HEK293T (cell line): ENCODE data around the gene MFAP3.

Experiments
- CTCF ChIA-PET: fragments of 350-600 bp; formaldehyde crosslinking; extraction: SDS; loops from one replicate; lab custom pipeline; 2021; ENCODE audit warnings: antibody characterized with exemption, inconsistent platforms; lab: Yijun Ruan, JAX
- POLR2A ChIA-PET: fragments of 350-600 bp; formaldehyde crosslinking; extraction: SDS; loops from one replicate; lab custom pipeline; 2020; ENCODE audit warnings: antibody characterized with exemption, inconsistent platforms; lab: Yijun Ruan, JAX
- DNase-seq: peaks from one replicate; pipeline ENCODE4 v3.0.0; 2012; ENCODE audit warnings: mixed read lengths; ENCODE audit errors: extremely low spot score
- ARNT ChIP-seq: fragments of 450-650 bp; IDR thresholded peaks from 2 replicates; pipeline ENCODE4 v1.6.1; 2017; ENCODE audit warnings: mild to moderate bottlenecking
- BHLHE40 ChIP-seq: fragments of 450-650 bp; IDR thresholded peaks from 2 replicates; pipeline ENCODE4 v1.6.1; 2016; ENCODE audit warnings: mild to moderate bottlenecking, moderate library complexity, borderline replicate concordance
- CTBP1 ChIP-seq: fragments of 450-650 bp; IDR thresholded peaks from 2 replicates; pipeline ENCODE4 v1.6.1; 2016; ENCODE audit warnings: borderline replicate concordance
- ELF4 ChIP-seq: fragments of 450-650 bp; IDR thresholded peaks from 2 replicates; pipeline ENCODE4 v1.6.1; 2017; ENCODE audit warnings: antibody characterized with exemption
- FOXA1 ChIP-seq: fragments of 450-650 bp; IDR thresholded peaks from 2 replicates; pipeline ENCODE4 v1.6.1; 2016; ENCODE audit warnings: mild to moderate bottlenecking
- FOXK2 ChIP-seq: fragments of 450-650 bp; IDR thresholded peaks from 2 replicates; pipeline ENCODE4 v1.6.1; 2016; ENCODE audit warnings: mild to moderate bottlenecking
- FOXM1 ChIP-seq: fragments of 450-650 bp; IDR thresholded peaks from 2 replicates; pipeline ENCODE4 v1.6.1; 2017; ENCODE audit warnings: mild to moderate bottlenecking, borderline replicate concordance
- HDGF ChIP-seq: fragments of 450-650 bp; IDR thresholded peaks from 2 replicates; pipeline ENCODE4 v1.6.1; 2017; ENCODE audit warnings: antibody characterized with exemption, borderline replicate concordance
- L3MBTL2 ChIP-seq: fragments of 450-650 bp; conservative IDR thresholded peaks from 2 replicates; pipeline ENCODE4 v1.6.1; 2016; ENCODE audit warnings: mild to moderate bottlenecking
- LEF1 ChIP-seq: fragments of 450-650 bp; IDR thresholded peaks from 2 replicates; pipeline ENCODE4 v1.6.1; 2017; ENCODE audit warnings: mild to moderate bottlenecking, borderline replicate concordance
- NFRKB ChIP-seq: fragments of 450-650 bp; IDR thresholded peaks from 2 replicates; pipeline ENCODE4 v1.6.1; 2016; ENCODE audit warnings: mild to moderate bottlenecking, moderate library complexity
- SP1 ChIP-seq: fragments of 450-650 bp; IDR thresholded peaks from 2 replicates; pipeline ENCODE4 v1.6.1; 2017
- SUZ12 ChIP-seq: fragments of 450-650 bp; IDR thresholded peaks from 2 replicates; pipeline ENCODE4 v1.6.1; 2016; ENCODE audit warnings: mild to moderate bottlenecking
- TARDBP ChIP-seq: fragments of 450-650 bp; IDR thresholded peaks from 2 replicates; pipeline ENCODE4 v1.6.1; 2016
- ZNF384 ChIP-seq: fragments of 450-650 bp; IDR thresholded peaks from 2 replicates; pipeline ENCODE4 v1.6.1; 2016
- TF ChIP-seq, protein P1 (sequence below): fragments of 450-650 bp; IDR thresholded peaks from 2 replicates; pipeline ENCODE4 v1.6.1; 2016

Gene MFAP3

DNA sequence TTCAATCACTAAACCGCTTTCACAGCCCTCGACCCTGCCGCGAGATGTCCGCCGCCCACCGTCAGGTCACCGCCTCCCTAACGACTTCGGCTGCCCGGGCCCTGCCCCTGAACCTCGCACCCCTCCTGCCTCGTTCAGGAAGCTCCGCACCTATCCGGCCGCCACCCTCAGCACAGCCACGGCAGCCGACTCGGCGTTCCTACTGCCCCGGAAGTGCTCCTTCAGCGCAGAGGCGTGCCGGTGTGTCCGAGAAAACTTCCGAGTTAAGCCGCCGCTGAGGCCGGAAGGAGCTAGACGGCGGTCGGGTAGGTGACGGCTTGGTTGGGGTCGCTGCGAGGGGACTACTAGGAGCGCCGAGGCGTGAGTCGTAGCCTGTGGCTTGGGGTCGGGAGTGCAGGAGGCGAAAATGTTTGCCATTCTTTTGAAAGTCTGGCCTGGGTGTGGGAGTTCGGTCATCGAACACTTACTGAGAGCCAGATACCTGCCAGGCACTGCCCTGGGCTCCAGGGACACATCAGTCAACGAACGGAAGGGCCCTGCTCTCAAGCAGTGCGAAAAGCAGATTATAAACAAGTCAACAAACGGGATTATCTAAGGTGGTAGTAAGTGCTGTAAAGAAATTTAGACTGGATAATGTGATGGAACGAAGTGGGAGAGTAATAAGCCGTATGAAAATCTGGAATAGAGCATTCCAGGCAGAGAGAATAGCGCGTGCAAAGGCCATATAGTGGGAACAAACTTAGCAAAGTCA is at the start of gene MFAP3, which contains the start of gene FAM114A2:
MFAP3 (plus strand) TSS at position 261 of the 751 bp plus-strand sequence. CDS start 10,756 bp downstream, outside the sequence.
FAM114A2 (minus strand) TSS at position 204 of the 751 bp plus-strand sequence. CDS start 3,957 bp downstream, outside the sequence.
- ChIA-PET CTCF (interaction anchor here (0.8 kb wide), 1 partner anchor 118 kb away, joined by 3 read pairs; no protein-coding TSS in a partner anchor), POLR2A (interaction anchor here (0.9 to 1.9 kb wide), 22 partner anchors 9 to 445 kb away, joined by 3 to 22 read pairs (median 5); partner anchors contain the start of genes GALNT10 and SAP30L)
- peak; percentile 93 for DNase-seq
- TF ChIP-seq L3MBTL2: peak; percentile 89
- no peak for TF ChIP-seq ARNT

DNA sequence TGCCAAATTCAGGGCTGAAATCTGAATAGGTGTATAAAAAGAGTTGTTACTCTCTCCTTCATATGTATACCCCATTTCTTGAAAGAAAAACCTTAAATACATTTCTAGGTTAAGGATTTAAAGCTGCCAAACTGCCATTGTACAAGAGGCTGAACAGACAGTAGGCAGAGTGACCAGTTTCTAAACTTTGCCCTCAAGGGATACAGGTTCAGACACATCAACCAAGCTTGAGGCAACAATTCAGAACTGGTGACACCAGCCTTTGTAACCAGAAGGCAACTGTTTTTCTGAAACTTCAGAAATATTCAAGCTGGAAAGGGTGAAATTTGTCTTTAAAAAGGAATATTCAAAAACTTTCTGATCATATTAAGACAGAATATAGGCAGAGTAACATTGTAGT is 47.6 kb upstream of the MFAP3 start:
- no peak for DNase-seq
- ChIA-PET CTCF (no interaction called here), POLR2A (no interaction called here)

DNA sequence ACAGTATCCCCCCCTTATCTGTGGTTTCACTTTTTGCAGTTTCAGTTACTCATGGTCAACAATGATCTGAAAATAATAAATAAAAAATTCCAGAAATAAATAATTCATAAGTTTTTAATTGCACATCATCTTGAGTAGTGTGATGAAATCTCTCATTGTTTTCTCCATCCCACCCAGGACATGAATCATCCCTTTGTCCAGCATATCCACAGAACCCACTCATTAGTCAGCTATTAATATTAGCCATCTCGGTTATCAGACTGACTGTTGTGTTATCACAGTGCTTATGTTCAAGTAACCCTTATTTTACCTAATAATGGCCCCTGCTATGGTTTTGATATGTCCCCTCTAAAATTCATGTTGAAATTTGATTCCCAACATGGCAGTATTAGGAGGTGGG is 40.8 kb upstream of the MFAP3 start:
- CTCF ChIA-PET: no interaction called here
- POLR2A ChIA-PET: no interaction called here
- DNase-seq: no peak
- no peak for TF ChIP-seq ARNT
- no peak for TF ChIP-seq ELF4
- no peak for TF ChIP-seq BHLHE40
- TF ChIP-seq LEF1: no peak
- TF ChIP-seq FOXK2: no peak
- no peak for TF ChIP-seq FOXA1
- TF ChIP-seq CTBP1: no peak

More for the DNA sequence above, 47.6 kb upstream of the MFAP3 start:
- TF ChIP-seq SUZ12 (no peak), SP1 (no peak), BHLHE40 (no peak), CTBP1 (no peak), L3MBTL2 (no peak), FOXA1 (no peak), ARNT (no peak), NFRKB (no peak), TARDBP (no peak), LEF1 (no peak), FOXK2 (no peak), ZNF384 (no peak), HDGF (no peak), FOXM1 (no peak), ELF4 (no peak)
- TF ChIP-seq, protein P1, sequence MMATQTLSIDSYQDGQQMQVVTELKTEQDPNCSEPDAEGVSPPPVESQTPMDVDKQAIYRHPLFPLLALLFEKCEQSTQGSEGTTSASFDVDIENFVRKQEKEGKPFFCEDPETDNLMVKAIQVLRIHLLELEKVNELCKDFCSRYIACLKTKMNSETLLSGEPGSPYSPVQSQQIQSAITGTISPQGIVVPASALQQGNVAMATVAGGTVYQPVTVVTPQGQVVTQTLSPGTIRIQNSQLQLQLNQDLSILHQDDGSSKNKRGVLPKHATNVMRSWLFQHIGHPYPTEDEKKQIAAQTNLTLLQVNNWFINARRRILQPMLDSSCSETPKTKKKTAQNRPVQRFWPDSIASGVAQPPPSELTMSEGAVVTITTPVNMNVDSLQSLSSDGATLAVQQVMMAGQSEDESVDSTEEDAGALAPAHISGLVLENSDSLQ: no peak

DNA sequence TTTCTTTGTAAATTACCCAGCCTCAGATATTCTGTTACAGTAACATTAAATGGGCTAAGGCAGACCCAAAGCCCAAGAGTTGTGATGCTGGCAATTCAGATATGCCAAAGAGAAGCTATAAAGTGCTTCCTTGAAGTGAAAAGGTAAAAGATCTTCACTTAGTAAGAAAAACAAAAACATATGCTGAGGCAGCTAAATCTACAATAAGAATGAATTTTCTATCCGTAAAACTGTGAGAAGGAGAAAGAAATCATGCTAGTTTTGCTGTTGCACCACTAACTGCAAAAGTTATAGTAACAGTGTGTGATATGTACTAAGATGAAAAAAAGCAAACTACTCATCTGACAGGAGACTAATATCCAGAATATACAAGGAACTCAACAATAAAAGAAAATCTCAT is 40.0 kb upstream of the MFAP3 start:
- ChIA-PET CTCF (no interaction called here), POLR2A (no interaction called here)
- DNase-seq: no peak
- TF ChIP-seq FOXA1: no peak
- TF ChIP-seq NFRKB: no peak
- no peak for TF ChIP-seq CTBP1
- TF ChIP-seq, protein P1: no peak
- TF ChIP-seq ZNF384: no peak
- no peak for TF ChIP-seq L3MBTL2
- TF ChIP-seq SUZ12: no peak
- no peak for TF ChIP-seq ARNT
- TF ChIP-seq BHLHE40: no peak
- no peak for TF ChIP-seq TARDBP
- TF ChIP-seq ELF4: no peak
- TF ChIP-seq FOXK2: no peak
- no peak for TF ChIP-seq SP1
- no peak for TF ChIP-seq LEF1
- no peak for TF ChIP-seq FOXM1
- no peak for TF ChIP-seq HDGF

DNA sequence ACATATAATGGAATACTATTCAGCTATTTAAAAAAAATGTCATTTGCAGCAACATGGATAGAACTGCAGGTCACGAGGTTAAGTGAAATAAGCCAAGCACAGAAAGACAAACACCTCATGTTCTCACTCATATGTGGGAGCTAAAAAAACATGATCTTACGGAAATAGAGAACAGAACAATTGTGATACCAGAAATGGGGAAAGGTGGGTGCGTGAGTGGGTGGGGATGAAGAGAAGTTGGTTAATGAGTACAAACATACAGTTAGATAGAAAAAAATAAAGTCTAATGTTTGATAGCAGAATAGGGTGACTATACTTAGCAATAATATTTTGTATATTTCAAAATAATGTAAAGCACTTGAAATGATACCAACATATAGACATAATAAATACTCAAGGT is 38.8 kb upstream of the MFAP3 start:
- ChIA-PET CTCF (no interaction called here), POLR2A (no interaction called here)

More for the DNA sequence above, 38.8 kb upstream of the MFAP3 start:
- TF ChIP-seq TARDBP: no peak
- no peak for TF ChIP-seq L3MBTL2
- no peak for TF ChIP-seq FOXK2
- no peak for TF ChIP-seq FOXA1
- TF ChIP-seq ZNF384: no peak
- TF ChIP-seq, protein P1: no peak
- no peak for TF ChIP-seq SP1
- TF ChIP-seq BHLHE40: no peak
- no peak for TF ChIP-seq ARNT
- TF ChIP-seq CTBP1: no peak
- no peak for TF ChIP-seq LEF1
- TF ChIP-seq NFRKB: no peak
- TF ChIP-seq FOXM1: no peak
- no peak for TF ChIP-seq SUZ12
- no peak for TF ChIP-seq ELF4
- TF ChIP-seq HDGF: no peak
- DNase-seq: no peak
